Transverse colon (tissue), 4 donors: ENCODE results near the gene CEP57L1.

Source experiments
- POLR2AphosphoS5 ChIP-seq, 3 donors: sonication (generic); formaldehyde crosslinking; IDR thresholded peaks; one replicate each; pipeline ENCODE4 v1.6.1; 2016; ENCODE audit warnings: antibody characterized with exemption in 3 of 3
- TF ChIP-seq, protein P1 (sequence below), 5 experiments: fragments of 200-600 bp in 3 of 5; fragments of 450-650 bp in 2 of 5; sonication (generic) in 3 of 5; IDR thresholded peaks; 1 replicate in 2 of 5; 2 replicates in 3 of 5; pipeline ENCODE4 v1.5.1; 2016 to 2017; ENCODE audit warnings: antibody characterized with exemption in 5 of 5, inconsistent platforms in 3 of 5, mild to moderate bottlenecking in 2 of 5, moderate library complexity in 1 of 5

GRCh38 chr6:109118337-109118736 lies 23.0 kb downstream of the CEP57L1 start:
- TF ChIP-seq, protein P1, sequence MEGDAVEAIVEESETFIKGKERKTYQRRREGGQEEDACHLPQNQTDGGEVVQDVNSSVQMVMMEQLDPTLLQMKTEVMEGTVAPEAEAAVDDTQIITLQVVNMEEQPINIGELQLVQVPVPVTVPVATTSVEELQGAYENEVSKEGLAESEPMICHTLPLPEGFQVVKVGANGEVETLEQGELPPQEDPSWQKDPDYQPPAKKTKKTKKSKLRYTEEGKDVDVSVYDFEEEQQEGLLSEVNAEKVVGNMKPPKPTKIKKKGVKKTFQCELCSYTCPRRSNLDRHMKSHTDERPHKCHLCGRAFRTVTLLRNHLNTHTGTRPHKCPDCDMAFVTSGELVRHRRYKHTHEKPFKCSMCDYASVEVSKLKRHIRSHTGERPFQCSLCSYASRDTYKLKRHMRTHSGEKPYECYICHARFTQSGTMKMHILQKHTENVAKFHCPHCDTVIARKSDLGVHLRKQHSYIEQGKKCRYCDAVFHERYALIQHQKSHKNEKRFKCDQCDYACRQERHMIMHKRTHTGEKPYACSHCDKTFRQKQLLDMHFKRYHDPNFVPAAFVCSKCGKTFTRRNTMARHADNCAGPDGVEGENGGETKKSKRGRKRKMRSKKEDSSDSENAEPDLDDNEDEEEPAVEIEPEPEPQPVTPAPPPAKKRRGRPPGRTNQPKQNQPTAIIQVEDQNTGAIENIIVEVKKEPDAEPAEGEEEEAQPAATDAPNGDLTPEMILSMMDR (IDR thresholded peaks at IDR 0.05) = no peak
- TF ChIP-seq POLR2AphosphoS5 (IDR thresholded peaks at IDR 0.05) = no peak
